Type B pancreatic cell (in vitro differentiated cells): Measurements from ENCODE around the gene ZNF512B. TPM values are rescaled to one million over a fixed set of nuclear protein-coding genes. Genes with fewer than 3 reads are reported as not detected.

Experiments
- DNase-seq: peaks from one replicate; pipeline ENCODE4 v3.0.0; 2021; ENCODE audit warnings: mixed read lengths; ENCODE audit not compliant: unreplicated experiment; ENCODE audit errors: extremely low spot score
- H3K27ac Mint-ChIP-seq: 2 replicates; pipeline ENCODE4 v1.8.0; 2021; ENCODE audit warnings: mild to moderate bottlenecking, mixed read lengths
- H3K27me3 Mint-ChIP-seq: 2 replicates; pipeline ENCODE4 v1.8.0; 2021; ENCODE audit warnings: mixed read lengths
- H3K36me3 Mint-ChIP-seq: 2 replicates; pipeline ENCODE4 v1.8.0; 2021; ENCODE audit warnings: mixed read lengths
- H3K4me1 Mint-ChIP-seq: one replicate; pipeline ENCODE4 v1.8.0; 2021; ENCODE audit warnings: mixed read lengths; ENCODE audit not compliant: unreplicated experiment
- H3K4me3 Mint-ChIP-seq: 2 replicates; pipeline ENCODE4 v1.8.0; 2021; ENCODE audit warnings: mild to moderate bottlenecking, mixed read lengths
- H3K9me3 Mint-ChIP-seq: 2 replicates; pipeline ENCODE4 v1.8.0; 2021; ENCODE audit warnings: mixed read lengths
- CTCF ChIP-seq: fragments of 200-600 bp; sonication (generic); conservative IDR thresholded peaks from 2 replicates; pipeline ENCODE4 v1.5.0; 2021; ENCODE audit warnings: antibody characterized with exemption, mild to moderate bottlenecking
- total RNA-seq: library from RNA; stranded (reverse); gene quantifications from 2 replicates; pipeline ENCODE4 v1.2.1, GENCODE V29; 2021; ENCODE audit warnings: low replicate concordance

ZNF512B gene
- total RNA-seq, 1 donor from 2014 or later = 40.8 TPM

GRCh38 chr20:63929071-63929470 lies 40.7 kb downstream of the ZNF512B start:
- DNase-seq = no peak
- peaks cover 12% of the 10 kb centered on the region for H3K4me1 Mint-ChIP-seq
- H3K9me3 Mint-ChIP-seq = no peaks in the 10 kb centered on the region
- no peak overlapping the region for H3K4me3 Mint-ChIP-seq
- TF ChIP-seq CTCF = no peak
- no peaks in the 10 kb centered on the region for H3K27me3 Mint-ChIP-seq
- peaks cover 32% of the 10 kb centered on the region for H3K36me3 Mint-ChIP-seq
- no peak overlapping the region for H3K27ac Mint-ChIP-seq

DNA sequence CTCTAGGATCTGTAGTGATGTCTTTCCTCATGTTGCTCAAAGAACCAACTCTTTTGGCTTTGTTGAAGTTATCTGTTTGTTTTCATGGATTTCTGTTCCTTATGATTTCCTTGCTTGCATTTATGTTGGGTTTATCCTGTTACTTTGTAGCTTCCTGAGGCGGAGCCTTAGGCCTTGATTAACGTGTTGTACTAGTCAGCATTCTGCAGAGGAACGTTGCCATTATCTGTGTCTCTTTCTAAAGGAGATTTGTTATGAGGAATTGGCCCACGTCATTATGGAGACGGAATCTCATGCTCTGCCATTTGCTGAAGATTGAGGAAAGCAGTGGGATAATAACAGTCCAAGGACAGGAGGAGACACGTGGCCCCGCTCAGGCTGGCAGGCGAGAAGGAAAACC lies 43.4 kb downstream of the ZNF512B start:
- no peak for DNase-seq
- Mint-ChIP-seq H3K27ac (no peak overlapping the region), H3K4me1 (peaks cover 12% of the 10 kb centered on the region), H3K36me3 (peaks cover 22% of the 10 kb centered on the region), H3K27me3 (no peaks in the 10 kb centered on the region), H3K9me3 (no peaks in the 10 kb centered on the region), H3K4me3 (no peak overlapping the region)
- TF ChIP-seq CTCF = no peak

DNA sequence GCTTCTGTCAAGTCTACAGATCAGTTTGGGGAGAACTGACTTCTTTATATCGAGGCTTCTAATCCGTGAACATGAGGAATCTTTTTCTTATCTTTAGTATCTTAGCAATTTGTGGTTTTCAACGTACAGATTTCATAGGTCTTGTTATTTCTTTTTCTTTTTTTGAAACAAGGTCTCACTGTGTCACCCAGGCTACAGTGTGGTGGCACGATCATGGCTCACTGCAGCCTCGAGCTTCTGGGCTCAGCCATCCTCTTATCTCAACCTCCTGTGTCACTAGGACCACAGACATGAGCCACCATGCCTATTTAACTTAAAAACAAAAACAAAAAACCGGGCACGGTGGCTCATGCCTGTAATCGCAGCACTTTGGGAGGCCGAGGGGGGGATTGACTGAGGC lies 45.5 kb downstream of the ZNF512B start:
- Mint-ChIP-seq H3K9me3 (no peaks in the 10 kb centered on the region), H3K4me3 (no peak overlapping the region), H3K27ac (no peak overlapping the region), H3K36me3 (peaks cover 18% of the 10 kb centered on the region), H3K27me3 (no peaks in the 10 kb centered on the region), H3K4me1 (peaks cover 12% of the 10 kb centered on the region)
- no peak for TF ChIP-seq CTCF
- no peak for DNase-seq

DNA sequence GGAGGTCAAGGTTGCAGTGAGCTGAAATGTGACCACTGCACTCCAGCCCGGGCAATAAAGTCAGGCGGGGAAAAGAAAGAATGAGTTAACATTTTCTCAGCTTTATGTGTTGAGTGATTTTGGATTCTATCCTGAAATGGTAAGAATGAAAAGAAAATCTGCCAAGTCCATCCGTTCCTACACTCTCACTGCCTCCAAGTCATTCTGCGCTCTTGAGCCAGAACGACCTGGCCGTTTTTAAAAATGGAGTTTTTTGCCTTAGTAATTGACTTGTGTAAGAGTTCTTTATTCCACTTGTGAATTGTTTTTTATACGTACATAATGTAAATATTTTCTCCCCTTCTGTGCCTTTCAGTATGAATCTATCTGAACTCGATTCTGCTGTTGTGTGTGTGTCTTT lies 46.1 kb downstream of the ZNF512B start:
- peaks cover 16% of the 10 kb centered on the region for H3K36me3 Mint-ChIP-seq
- no peaks in the 10 kb centered on the region for H3K9me3 Mint-ChIP-seq
- H3K27ac Mint-ChIP-seq = no peak overlapping the region
- H3K4me1 Mint-ChIP-seq = peaks cover 12% of the 10 kb centered on the region
- TF ChIP-seq CTCF = no peak
- DNase-seq = no peak
- no peaks in the 10 kb centered on the region for H3K27me3 Mint-ChIP-seq
- no peak overlapping the region for H3K4me3 Mint-ChIP-seq

DNA sequence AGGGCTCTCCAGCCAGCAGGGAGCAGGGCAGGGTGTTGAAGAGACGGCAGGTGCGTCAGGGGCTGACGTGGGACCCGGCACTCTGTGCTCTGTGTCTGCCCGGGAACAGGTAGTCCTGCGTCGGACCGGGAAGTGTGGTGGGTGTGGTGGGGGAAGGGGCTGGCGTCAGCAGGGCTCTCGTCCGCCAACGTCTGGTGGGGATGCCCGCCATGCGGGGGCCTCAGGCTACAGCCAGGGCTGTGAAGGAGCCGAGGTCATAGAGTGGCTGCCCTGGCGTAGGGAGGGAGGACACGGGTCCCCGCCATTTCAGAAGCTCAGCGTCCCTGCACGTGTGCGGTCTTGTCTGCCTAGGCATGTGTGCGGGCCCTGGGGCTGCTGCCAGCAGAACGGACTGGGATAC lies 49.5 kb downstream of the ZNF512B start:
- Mint-ChIP-seq H3K4me3 (no peak overlapping the region), H3K27ac (no peak overlapping the region)

More for the DNA sequence above, 49.5 kb downstream of the ZNF512B start:
- no peak for DNase-seq
- no peak for TF ChIP-seq CTCF
- peaks cover 8% of the 10 kb centered on the region for H3K36me3 Mint-ChIP-seq
- no peaks in the 10 kb centered on the region for H3K4me1 Mint-ChIP-seq
- H3K9me3 Mint-ChIP-seq = no peaks in the 10 kb centered on the region
- no peaks in the 10 kb centered on the region for H3K27me3 Mint-ChIP-seq
